Endothelial cell of umbilical vein (primary cell): ENCODE measurements around the gene TBC1D10A. TPM values are rescaled to one million over a fixed set of nuclear protein-coding genes. Genes with fewer than 3 reads are reported as not detected.

Experiments used
- BruUV-seq: library from RNA; stranded (reverse); fragments of 400-500 nt; replicated peaks from 2 replicates; lab custom pipeline; 2021; lab: Mats Ljungman, UMichigan
- CTCF ChIA-PET: fragments of 300-600, 350-600 bp; sonication (Branson Sonifier 250); formaldehyde crosslinking; loops from one replicate; lab custom pipeline; 2021; ENCODE audit warnings: antibody characterized with exemption, inconsistent platforms; lab: Charles Lee
- POLR2A ChIA-PET: fragments of 300-600, 350-600 bp; sonication (Branson Sonifier 250); formaldehyde crosslinking; loops from one replicate; lab custom pipeline; 2021; ENCODE audit warnings: antibody characterized with exemption, inconsistent platforms; lab: Charles Lee
- DNase-seq: peaks from one replicate; pipeline ENCODE4 v3.0.0-alpha.2; 2011; ENCODE audit warnings: low read depth, low spot score
- FAIRE-seq: peaks from 2 replicates; lab custom pipeline; 2011; peaks lifted over from hg19 to GRCh38; lab: Jason Lieb, UNC
- H2AFZ ChIP-seq: 2 replicates; pipeline ENCODE4 v1.6.0; 2012; ENCODE audit warnings: low read depth, low read length, control low read depth, inconsistent platforms
- H3K27ac ChIP-seq: 2 replicates; pipeline ENCODE4 v1.5.1; 2011; ENCODE audit warnings: low read depth, mild to moderate bottlenecking, control low read depth, low read length, moderate library complexity; ENCODE audit not compliant: insufficient read depth
- H3K27me3 ChIP-seq, 2 experiments: 2 replicates each; pipeline versions ENCODE4 v1.6.0 to v1.6.1; 2011; ENCODE audit warnings: low read length in 2 of 2, mixed read lengths in 1 of 2; ENCODE audit not compliant: control insufficient read depth in 2 of 2, insufficient read depth in 2 of 2
- H3K36me3 ChIP-seq, 2 experiments: 2 replicates in 1 of 2; 3 replicates in 1 of 2; pipeline ENCODE4 v1.5.1; 2011; ENCODE audit warnings: low read length in 2 of 2, mild to moderate bottlenecking in 1 of 2, moderate library complexity in 1 of 2; ENCODE audit not compliant: control insufficient read depth in 2 of 2, insufficient read depth in 2 of 2; ENCODE audit errors: extremely low read depth in 1 of 2
- H3K4me1 ChIP-seq: 3 replicates; pipeline ENCODE4 v1.5.1; 2011; ENCODE audit warnings: mild to moderate bottlenecking, low read length; ENCODE audit not compliant: control insufficient read depth, insufficient read depth; ENCODE audit errors: extremely low read depth
- H3K4me2 ChIP-seq: 2 replicates; pipeline ENCODE4 v1.6.1; 2011; ENCODE audit warnings: low read length, control low read depth, mixed read lengths; ENCODE audit not compliant: insufficient read depth
- H3K4me3 ChIP-seq, 3 experiments: fragments of 200-600 bp in 1 of 3; sonication (generic), shearing (Covaris generic) in 1 of 3; replicated peaks in 1 of 3; 2 replicates each; pipeline ENCODE4 v1.5.1; 2011 to 2016; ENCODE audit warnings: control low read depth in 3 of 3, low read length in 3 of 3, mild to moderate bottlenecking in 2 of 3, inconsistent platforms in 1 of 3, low read depth in 1 of 3, moderate library complexity in 1 of 3; ENCODE audit not compliant: insufficient read depth in 1 of 3
- H3K79me2 ChIP-seq: 2 replicates; pipeline ENCODE4 v1.6.0; 2012; ENCODE audit warnings: low read length, inconsistent platforms; ENCODE audit not compliant: control insufficient read depth, insufficient read depth
- H3K9ac ChIP-seq: replicated peaks from 2 replicates; pipeline ENCODE3; 2011; ENCODE audit warnings: low read length, control low read depth; ENCODE audit not compliant: insufficient read depth; ENCODE audit errors: extremely low read depth
- H3K9me1 ChIP-seq: replicated peaks from 3 replicates; pipeline ENCODE4 v1.6.0; 2011; ENCODE audit warnings: mild to moderate bottlenecking, low read length; ENCODE audit not compliant: control insufficient read depth, insufficient read depth; ENCODE audit errors: extremely low read depth
- H3K9me3 ChIP-seq: replicated peaks from 2 replicates; pipeline ENCODE4 v1.5.1; 2012; ENCODE audit warnings: low read length, inconsistent platforms; ENCODE audit not compliant: control insufficient read depth, insufficient read depth
- H4K20me1 ChIP-seq: replicated peaks from 2 replicates; pipeline ENCODE3; 2011; ENCODE audit warnings: mild to moderate bottlenecking, low read length; ENCODE audit not compliant: control insufficient read depth, insufficient read depth; ENCODE audit errors: extremely low read depth
- CTCF ChIP-seq, 2 donors: IDR thresholded peaks; 1 replicate in 1 of 2; 2 replicates in 1 of 2; pipeline ENCODE4 v1.5.1; 2011; ENCODE audit warnings: low read length in 2 of 2, mild to moderate bottlenecking in 2 of 2, moderate library complexity in 2 of 2, control low read depth in 1 of 2, inconsistent platforms in 1 of 2, low read depth in 1 of 2; ENCODE audit not compliant: insufficient read depth in 1 of 2; ENCODE audit errors: extremely low read depth in 1 of 2
- EZH2 ChIP-seq: IDR thresholded peaks from 2 replicates; pipeline ENCODE4 v1.6.1; 2012; ENCODE audit warnings: borderline replicate concordance, low read depth, mild to moderate bottlenecking, moderate library complexity, low read length, inconsistent platforms; ENCODE audit not compliant: severe bottlenecking
- FOS ChIP-seq: IDR thresholded peaks from 2 replicates; pipeline ENCODE4 v1.6.1; 2011; ENCODE audit warnings: mild to moderate bottlenecking, low read length, moderate library complexity, borderline replicate concordance; ENCODE audit not compliant: insufficient read depth
- GATA2 ChIP-seq: IDR thresholded peaks from 2 replicates; pipeline ENCODE4 v1.7.0; 2011; ENCODE audit warnings: low read depth, mild to moderate bottlenecking, moderate library complexity, mixed read lengths, low read length; ENCODE audit not compliant: insufficient read length, insufficient read depth
- JUN ChIP-seq: IDR thresholded peaks from 2 replicates; pipeline ENCODE4 v1.6.1; 2011; ENCODE audit warnings: borderline replicate concordance, low read depth; ENCODE audit not compliant: insufficient read length, insufficient read depth
- MAX ChIP-seq: IDR thresholded peaks from 2 replicates; pipeline ENCODE4 v1.6.1; 2011; ENCODE audit not compliant: insufficient read depth, insufficient read length
- MYC ChIP-seq: IDR thresholded peaks from one replicate; pipeline ENCODE4 v1.6.1; 2011; ENCODE audit warnings: mild to moderate bottlenecking, low read depth, low read length
- POLR2A ChIP-seq: IDR thresholded peaks from 2 replicates; pipeline ENCODE4 v1.6.1; 2012; ENCODE audit warnings: low read depth, mild to moderate bottlenecking, control low read depth, low read length
- POLR2AphosphoS5 ChIP-seq: IDR thresholded peaks from 2 replicates; pipeline ENCODE4 v1.6.1; 2012; ENCODE audit warnings: low read depth, mild to moderate bottlenecking, control low read depth, low read length, moderate library complexity; ENCODE audit not compliant: insufficient read depth
- dilution Hi-C: fragments of 300-500 bp; cut with MboI; formaldehyde crosslinking; loops from one replicate; pipeline ENCODE4 v1.15.0; 2019; ENCODE audit warnings: low sequenced_read_pairs; ENCODE audit not compliant: extremely low pct_ligation_motif_present
- intact Hi-C: fragments of 100-400 bp; cut with micrococcal nuclease; formaldehyde crosslinking; loops from one replicate; pipeline ENCODE4 v1.10.0; 2022
- polyA plus RNA-seq, 4 experiments: library from polyadenylated mRNA; depleted of rRNA in 3 of 4; stranded (reverse) in 3 of 4; unstranded in 1 of 4; fragments of >200 nt; gene quantifications; 2 replicates each; pipeline versions ENCODE4 v1.2.1 to v1.2.3, GENCODE V29; 2011 to 2012; ENCODE audit warnings: missing spikeins in 1 of 4
- total RNA-seq: library from RNA; stranded (reverse); gene quantifications from 2 replicates; pipeline ENCODE4 v1.2.3, GENCODE V29; 2021

The TBC1D10A gene
- total and polyA plus RNA-seq, 2 donors (not counting 3 experiments of a cell fraction or from before 2014, with no cell fraction given) = 10.0 to 11.9 TPM

- H3K79me2 ChIP-seq = no peaks in the 10 kb centered on the region
- DNase-seq (no peak), FAIRE-seq (no peak)
- no peak overlapping the region for H3K9ac ChIP-seq
- ChIA-PET CTCF (interaction anchor here (1.2 to 3.9 kb wide), 6 partner anchors 9 to 108 kb away, joined by 3 to 61 read pairs (median 6); partner anchors contain the start of genes CASTOR1 and RNF215), POLR2A (no interaction called here)
- H3K27me3 ChIP-seq = no peaks in the 10 kb centered on the region
- dilution Hi-C loops = no loop called here
- peaks cover 16% of the 10 kb centered on the region for H3K4me1 ChIP-seq
- intact Hi-C loops = no loop called here
- no peak overlapping the region for H3K4me3 ChIP-seq
- H3K9me1 ChIP-seq = no peaks in the 10 kb centered on the region
- H4K20me1 ChIP-seq = no peaks in the 10 kb centered on the region
- no peak overlapping the region for H3K27ac ChIP-seq
- no peak overlapping the region for H2AFZ ChIP-seq
- TF ChIP-seq POLR2A (no peak), EZH2 (no peak), MAX (no peak), FOS (no peak), GATA2 (no peak), CTCF (IDR thresholded peaks at IDR 0.05; ENCODE audit: extremely low read depth in 1 of 2, insufficient read depth in 1 of 2, low read depth in 1 of 2, low read length in 2 of 2) (no peak), MYC (no peak), POLR2AphosphoS5 (no peak), JUN (no peak)
- no TSS peak for BruUV-seq
- no peaks in the 10 kb centered on the region for H3K36me3 ChIP-seq
- H3K4me2 ChIP-seq = no peak overlapping the region
- no peaks in the 10 kb centered on the region for H3K9me3 ChIP-seq
These were observed 47.5 kb downstream of the TBC1D10A start for GRCh38 chr22:30279046-30279788.
